Hepatocyte (in vitro differentiated cells): ENCODE results near the gene KBTBD13.

Experiments used
- EZH2 ChIP-seq: fragments of 200-600 bp; sonication (generic); IDR thresholded peaks from 2 replicates; pipeline ENCODE4 v1.6.1; 2016; ENCODE audit warnings: antibody characterized with exemption, mild to moderate bottlenecking, borderline replicate concordance
- TF ChIP-seq, protein P1 (sequence below): fragments of 200-600 bp; sonication (generic); IDR thresholded peaks from 2 replicates; pipeline ENCODE4 v1.5.1; 2016; ENCODE audit warnings: antibody characterized with exemption, mild to moderate bottlenecking; ENCODE audit not compliant: poor library complexity

DNA sequence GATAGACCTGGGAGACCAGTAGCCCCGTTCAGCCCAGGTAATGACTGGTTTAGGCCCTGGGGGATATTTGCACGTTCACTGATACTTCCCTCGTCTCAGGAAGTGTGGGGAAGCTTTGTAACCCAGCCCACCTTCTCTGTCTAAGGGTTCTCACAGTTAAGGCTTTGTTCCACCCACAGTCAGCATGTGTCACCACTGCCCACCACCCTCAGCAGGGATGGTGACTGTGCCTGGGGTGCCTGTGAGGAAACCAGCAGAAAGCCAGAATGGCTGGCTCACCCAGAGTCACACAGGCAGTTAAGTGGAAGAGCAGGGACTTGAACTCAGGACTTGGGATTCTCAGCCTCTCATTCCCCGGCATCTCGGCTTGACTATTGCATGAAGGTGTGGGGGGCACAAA lies 5.2 kb downstream of the KBTBD13 start:
- no peak for TF ChIP-seq EZH2
- TF ChIP-seq, protein P1, sequence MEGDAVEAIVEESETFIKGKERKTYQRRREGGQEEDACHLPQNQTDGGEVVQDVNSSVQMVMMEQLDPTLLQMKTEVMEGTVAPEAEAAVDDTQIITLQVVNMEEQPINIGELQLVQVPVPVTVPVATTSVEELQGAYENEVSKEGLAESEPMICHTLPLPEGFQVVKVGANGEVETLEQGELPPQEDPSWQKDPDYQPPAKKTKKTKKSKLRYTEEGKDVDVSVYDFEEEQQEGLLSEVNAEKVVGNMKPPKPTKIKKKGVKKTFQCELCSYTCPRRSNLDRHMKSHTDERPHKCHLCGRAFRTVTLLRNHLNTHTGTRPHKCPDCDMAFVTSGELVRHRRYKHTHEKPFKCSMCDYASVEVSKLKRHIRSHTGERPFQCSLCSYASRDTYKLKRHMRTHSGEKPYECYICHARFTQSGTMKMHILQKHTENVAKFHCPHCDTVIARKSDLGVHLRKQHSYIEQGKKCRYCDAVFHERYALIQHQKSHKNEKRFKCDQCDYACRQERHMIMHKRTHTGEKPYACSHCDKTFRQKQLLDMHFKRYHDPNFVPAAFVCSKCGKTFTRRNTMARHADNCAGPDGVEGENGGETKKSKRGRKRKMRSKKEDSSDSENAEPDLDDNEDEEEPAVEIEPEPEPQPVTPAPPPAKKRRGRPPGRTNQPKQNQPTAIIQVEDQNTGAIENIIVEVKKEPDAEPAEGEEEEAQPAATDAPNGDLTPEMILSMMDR = no peak
